Right lobe of liver (tissue), 6 donors: ENCODE results near the gene GJB4. TPM values are rescaled to one million over a fixed set of nuclear protein-coding genes. Genes with fewer than 3 reads are reported as not detected.
A peak's percentile ranks its signal among the peaks of the same experiment; 100 is the strongest.

Experiments
- ATAC-seq, 4 donors: fragments of 200-7000 bp; cut with Tn5 transposase; one replicate each; pipeline ENCODE4 v1.9.1; 2020; ENCODE audit warnings: mild to moderate bottlenecking in 4 of 4, moderate library complexity in 4 of 4
- DNase-seq, 3 donors: peaks; one replicate each; pipeline ENCODE4 v3.0.0-alpha.2; 2020
- H3K27ac ChIP-seq, 3 donors: fragments of 200-600 bp; one replicate each; pipeline ENCODE4 v1.8.0; 2022
- H3K27me3 ChIP-seq, 2 donors: fragments of 200-600 bp; one replicate each; pipeline ENCODE4 v1.8.0; 2022
- H3K36me3 ChIP-seq, 4 donors: fragments of 200-600 bp; sonication (generic) in 1 of 4; one replicate each; pipeline versions ENCODE4 v1.5.1 to v1.8.0; 2017 to 2022; ENCODE audit warnings: control low read depth in 1 of 4
- H3K4me1 ChIP-seq, 4 donors: fragments of 200-600 bp; sonication (generic) in 1 of 4; one replicate each; pipeline versions ENCODE4 v1.5.1 to v1.8.0; 2017 to 2022; ENCODE audit warnings: control low read depth in 1 of 4
- H3K4me3 ChIP-seq, 3 donors: fragments of 200-600 bp; one replicate each; pipeline ENCODE4 v1.8.0; 2022
- H3K9me3 ChIP-seq, 4 donors: fragments of 200-600 bp; sonication (generic) in 1 of 4; one replicate each; pipeline versions ENCODE4 v1.5.1 to v1.8.0; 2017 to 2022; ENCODE audit warnings: control low read depth in 1 of 4
- POLR2A ChIP-seq: fragments of 450-650 bp; IDR thresholded peaks from one replicate; pipeline ENCODE4 v1.6.1; 2017; ENCODE audit warnings: antibody characterized with exemption, mild to moderate bottlenecking
- WGBS: methylation state at CpG from one replicate; pipeline ENCODE4 v1.1.6; 2018; ENCODE audit warnings: low coverage, low lambda C conversion rate; ENCODE audit not compliant: insufficient coverage; ENCODE audit errors: missing lambda C conversion rate; 5-methylcytosine and 5-hydroxymethylcytosine counted together
- intact Hi-C, 2 donors: fragments of 100-400 bp; cut with DNase I; formaldehyde crosslinking; loops; one replicate each; pipeline versions ENCODE4 v1.11.2 to v1.14.1; 2022
- total RNA-seq, 6 experiments: library from RNA; depleted of rRNA in 2 of 6; stranded (reverse); fragments of >200 nt in 2 of 6; fragmentation: NEBNext Ultra II Directional in 3 of 6; extraction: Animal tissue kit (Norgen Biotek cat#: 25700) in 3 of 6; gene quantifications; one replicate each; pipeline versions ENCODE4 v1.1.0 to v1.2.4, GENCODE V29; 2016 to 2023
- TF ChIP-seq, protein P1 (sequence below), 4 donors: fragments of 200-600 bp in 3 of 4; fragments of 450-650 bp in 1 of 4; IDR thresholded peaks; one replicate each; pipeline versions ENCODE4 v1.5.1 to v1.8.0; 2016 to 2022; ENCODE audit warnings: antibody characterized with exemption in 4 of 4, mild to moderate bottlenecking in 2 of 4
- donor health status: DM: no; HTN: yes; CAD: no.
- donor health status: DM: no; HTN: no; CAD: no.
- donor health status: DM: no; HTN: no; CAD: no.
- donor health status: DM: no; HTN: yes; CAD: no.
- donor health status: DM: no; HTN: yes; CAD: no.

Gene GJB4
- total RNA-seq, 6 experiments from 2014 or later, result not detected

DNA sequence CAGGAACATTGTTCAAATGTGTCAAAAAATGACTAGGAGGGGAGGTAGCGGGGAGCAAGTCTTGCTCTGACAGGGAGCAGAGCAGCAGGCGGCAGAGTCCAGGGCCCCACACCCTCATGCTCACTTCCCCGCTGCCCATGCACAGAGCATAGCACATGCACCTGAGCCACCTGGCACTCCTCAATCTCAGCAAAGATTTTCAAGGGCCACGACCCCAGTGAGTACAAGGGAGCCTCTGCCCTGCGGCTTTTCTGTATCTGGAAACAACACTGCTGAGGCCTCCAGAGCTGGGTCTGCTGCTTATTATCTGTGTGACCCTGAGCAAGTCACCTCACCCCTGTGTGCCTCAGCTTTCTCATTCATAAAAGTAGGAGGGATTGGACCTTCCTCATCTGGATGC, 20.4 kb downstream of the GJB4 start:
- DNase-seq, result no peak
- Histone ChIP-seq H3K4me1 (peaks cover 0 to 17% (median 5%) of the 10 kb centered on the region in 4 donors), H3K9me3 (no peaks in the 10 kb centered on the region), H3K4me3 (no peak overlapping the region), H3K27ac (no peak overlapping the region), H3K27me3 (no peaks in the 10 kb centered on the region), H3K36me3 (no peaks in the 10 kb centered on the region)
- intact Hi-C loops, result no loop called here
- TF ChIP-seq, protein P1, sequence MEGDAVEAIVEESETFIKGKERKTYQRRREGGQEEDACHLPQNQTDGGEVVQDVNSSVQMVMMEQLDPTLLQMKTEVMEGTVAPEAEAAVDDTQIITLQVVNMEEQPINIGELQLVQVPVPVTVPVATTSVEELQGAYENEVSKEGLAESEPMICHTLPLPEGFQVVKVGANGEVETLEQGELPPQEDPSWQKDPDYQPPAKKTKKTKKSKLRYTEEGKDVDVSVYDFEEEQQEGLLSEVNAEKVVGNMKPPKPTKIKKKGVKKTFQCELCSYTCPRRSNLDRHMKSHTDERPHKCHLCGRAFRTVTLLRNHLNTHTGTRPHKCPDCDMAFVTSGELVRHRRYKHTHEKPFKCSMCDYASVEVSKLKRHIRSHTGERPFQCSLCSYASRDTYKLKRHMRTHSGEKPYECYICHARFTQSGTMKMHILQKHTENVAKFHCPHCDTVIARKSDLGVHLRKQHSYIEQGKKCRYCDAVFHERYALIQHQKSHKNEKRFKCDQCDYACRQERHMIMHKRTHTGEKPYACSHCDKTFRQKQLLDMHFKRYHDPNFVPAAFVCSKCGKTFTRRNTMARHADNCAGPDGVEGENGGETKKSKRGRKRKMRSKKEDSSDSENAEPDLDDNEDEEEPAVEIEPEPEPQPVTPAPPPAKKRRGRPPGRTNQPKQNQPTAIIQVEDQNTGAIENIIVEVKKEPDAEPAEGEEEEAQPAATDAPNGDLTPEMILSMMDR (IDR thresholded peaks at IDR 0.05), result no peak
- no peak for TF ChIP-seq POLR2A
- no CpG with 5 or more reads among the region's 5 CpGs for WGBS
- no peak for ATAC-seq

DNA sequence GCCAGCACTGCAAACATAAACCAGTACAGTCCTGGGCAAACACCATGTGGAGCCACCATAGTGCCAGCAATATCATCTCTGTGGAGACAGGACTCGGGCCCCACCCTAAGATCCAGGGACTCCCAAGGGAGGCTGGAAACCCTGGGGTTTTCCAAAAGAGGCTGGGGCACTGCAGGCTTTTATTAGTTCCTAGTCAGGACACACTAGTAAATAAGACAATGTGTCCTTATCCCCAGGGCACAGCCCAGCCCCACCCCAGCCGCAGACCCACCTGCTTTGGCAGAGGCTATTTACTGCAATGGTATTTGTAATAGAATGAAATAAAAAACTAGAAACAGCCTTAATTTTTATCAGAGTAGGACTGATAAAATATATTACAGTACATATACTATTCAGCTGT, 21.0 kb downstream of the GJB4 start:
- intact Hi-C loops, result no loop called here
- WGBS, result 69% methylated on average over 2 of the region's 2 CpGs
- TF ChIP-seq, protein P1 (IDR thresholded peaks at IDR 0.05), result no peak
- no peak for TF ChIP-seq POLR2A
- Histone ChIP-seq H3K27me3 (no peaks in the 10 kb centered on the region), H3K9me3 (no peaks in the 10 kb centered on the region), H3K27ac (no peak overlapping the region), H3K36me3 (no peaks in the 10 kb centered on the region), H3K4me3 (no peak overlapping the region), H3K4me1 (peaks cover 0 to 17% (median 7%) of the 10 kb centered on the region in 4 donors)
- DNase-seq (no peak), ATAC-seq (no peak)

DNA sequence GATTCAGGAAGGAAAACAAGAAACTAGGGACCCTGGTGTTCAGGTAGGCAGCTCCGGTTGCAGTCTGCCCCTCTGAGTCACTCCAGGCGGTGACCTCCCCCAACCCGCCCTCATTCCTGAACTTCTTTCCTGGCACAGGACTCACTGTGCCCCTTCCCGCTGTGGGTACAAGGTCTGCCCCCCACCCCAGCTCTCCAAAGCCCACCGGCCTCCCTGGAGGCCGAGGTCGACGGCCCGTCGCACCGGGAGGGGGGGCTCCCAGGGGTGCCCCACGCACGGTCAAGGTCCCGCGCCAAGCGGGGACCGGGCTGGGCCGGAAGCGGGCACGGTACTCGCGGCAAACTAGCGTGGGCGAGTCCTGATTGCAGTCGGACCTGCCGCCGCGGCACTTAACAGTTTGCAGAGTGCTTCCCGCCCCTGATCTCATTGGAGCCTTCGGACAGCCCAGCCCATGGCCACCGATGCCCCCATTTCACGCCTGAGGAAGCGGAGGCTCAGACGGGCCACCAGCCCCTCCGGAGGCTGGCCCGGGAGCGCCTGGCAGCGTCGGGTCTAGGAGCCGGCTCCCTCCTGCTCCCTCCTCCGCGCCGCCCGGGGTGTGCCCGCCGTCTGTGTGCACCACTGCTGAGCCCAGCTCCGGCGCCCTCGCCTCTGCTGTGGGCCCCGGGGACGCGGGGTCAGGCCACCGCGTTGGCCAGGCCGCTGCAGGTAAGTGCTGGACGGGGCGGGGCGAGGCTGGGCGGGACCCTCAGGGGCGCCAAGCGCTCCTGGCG, 21.7 kb downstream of the GJB4 start, which contains the start of gene GJB3:
GJB3 (plus strand) TSS at position 144 of the 773 bp plus-strand sequence. CDS start 3,549 bp downstream, outside the sequence.
- peak; percentile 3 to 49 (median 38) for ATAC-seq
- no peaks in the 10 kb centered on the region for H3K9me3 ChIP-seq
- H3K4me3 ChIP-seq, result peak within 1 kb of the TSS; percentile 40 to 62 (median 40)
- peaks cover 0 to 24% (median 10%) of the 10 kb centered on the region in 4 donors for H3K4me1 ChIP-seq
- intact Hi-C loops, result no loop called here
- no peak for DNase-seq
- no peak for TF ChIP-seq POLR2A
- TF ChIP-seq, protein P1 (IDR thresholded peaks at IDR 0.05), result no peak
- H3K27ac ChIP-seq, result peak within 1 kb of the TSS in 1 of 3 donors; percentile 10
- no peaks in the 10 kb centered on the region for H3K36me3 ChIP-seq
- 4% methylated on average over 20 of the region's 62 CpGs for WGBS
- no peaks in the 10 kb centered on the region for H3K27me3 ChIP-seq

DNA sequence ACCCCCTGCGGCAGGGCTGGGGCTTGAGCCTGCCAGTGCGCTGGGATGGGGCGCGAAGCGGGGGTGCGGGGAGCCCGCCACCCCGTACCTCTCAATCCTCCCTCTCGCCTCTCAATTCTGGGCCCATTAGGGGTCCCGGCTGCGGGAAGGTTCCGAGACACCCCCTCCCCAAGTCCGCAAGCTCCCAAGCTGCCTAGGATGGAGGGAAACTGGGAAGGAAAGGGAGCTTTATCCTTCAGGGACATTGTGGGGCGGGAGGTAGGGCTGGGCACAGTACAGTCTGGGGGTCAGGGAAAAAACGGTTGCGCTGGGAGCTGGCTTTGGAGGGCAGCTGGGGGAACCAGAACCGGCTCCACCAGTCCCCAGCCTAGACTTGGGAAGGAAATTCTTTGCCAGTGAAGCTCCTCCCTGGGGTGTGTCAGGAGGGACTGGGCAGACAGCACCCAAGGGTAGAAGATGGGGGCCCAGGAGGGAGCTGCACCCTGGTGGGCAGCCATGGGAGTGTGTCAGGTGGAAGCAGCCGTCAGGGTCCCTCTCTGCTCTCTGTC, 22.4 kb downstream of the GJB4 start:
- peaks cover 0 to 31% (median 10%) of the 10 kb centered on the region in 4 donors for H3K4me1 ChIP-seq
- no peak for ATAC-seq
- no peak overlapping the region for H3K27ac ChIP-seq
- TF ChIP-seq, protein P1 (IDR thresholded peaks at IDR 0.05), result no peak
- no peak for TF ChIP-seq POLR2A
- intact Hi-C loops, result no loop called here
- no peaks in the 10 kb centered on the region for H3K9me3 ChIP-seq
- no peaks in the 10 kb centered on the region for H3K36me3 ChIP-seq
- no peaks in the 10 kb centered on the region for H3K27me3 ChIP-seq
- DNase-seq, result no peak
- 8% methylated on average over 13 of the region's 18 CpGs for WGBS
- H3K4me3 ChIP-seq, result peak overlapping the region; percentile 40 to 62 (median 40)
